Keratinocyte (primary cell): Measurements from ENCODE around the gene TTC1. TPM values are rescaled to one million over a fixed set of nuclear protein-coding genes. Genes with fewer than 3 reads are reported as not detected.

Experiments used
- DNase-seq: peaks from one replicate; pipeline ENCODE4 v3.0.0-alpha.2; 2011; ENCODE audit warnings: low read depth, missing footprints, low spot score
- FAIRE-seq: peaks from 2 replicates; lab custom pipeline; 2011; peaks lifted over from hg19 to GRCh38; lab: Jason Lieb, UNC
- H2AFZ ChIP-seq: 2 replicates; pipeline ENCODE4 v1.6.0; 2012; ENCODE audit warnings: low read length, control low read depth, inconsistent platforms; ENCODE audit not compliant: control insufficient read depth
- H3K27ac ChIP-seq: 2 replicates; pipeline ENCODE4 v1.5.1; 2011; ENCODE audit warnings: low read length; ENCODE audit not compliant: control insufficient read depth, insufficient read depth
- H3K27me3 ChIP-seq: 3 replicates; pipeline ENCODE4 v1.6.0; 2011; ENCODE audit warnings: low read length; ENCODE audit not compliant: control insufficient read depth, insufficient read depth; ENCODE audit errors: extremely low read depth
- H3K36me3 ChIP-seq, 2 experiments: 2 replicates in 1 of 2; 3 replicates in 1 of 2; pipeline ENCODE4 v1.5.1; 2011; ENCODE audit warnings: low read length in 2 of 2, mild to moderate bottlenecking in 1 of 2; ENCODE audit not compliant: control insufficient read depth in 2 of 2, insufficient read depth in 2 of 2; ENCODE audit errors: extremely low read depth in 1 of 2
- H3K4me1 ChIP-seq: 3 replicates; pipeline ENCODE4 v1.5.1; 2011; ENCODE audit warnings: low read length; ENCODE audit not compliant: control insufficient read depth, insufficient read depth; ENCODE audit errors: extremely low read depth
- H3K4me2 ChIP-seq: 3 replicates; pipeline ENCODE4 v1.6.0; 2011; ENCODE audit warnings: low read depth, low read length; ENCODE audit not compliant: control insufficient read depth, insufficient read depth; ENCODE audit errors: extremely low read depth
- H3K4me3 ChIP-seq, 3 experiments: fragments of 200-600 bp in 1 of 3; sonication (generic) in 1 of 3; 2 replicates in 2 of 3; 3 replicates in 1 of 3; pipeline ENCODE4 v1.5.1; 2011 to 2016; ENCODE audit warnings: low read length in 3 of 3, mild to moderate bottlenecking in 3 of 3, control low read depth in 2 of 3, inconsistent platforms in 1 of 3, low read depth in 1 of 3, mixed read lengths in 1 of 3, mixed run types in 1 of 3, moderate library complexity in 1 of 3; ENCODE audit not compliant: control insufficient read depth in 2 of 3, insufficient read depth in 2 of 3; ENCODE audit errors: extremely low read depth in 1 of 3
- H3K79me2 ChIP-seq: 2 replicates; pipeline ENCODE4 v1.6.0; 2012; ENCODE audit warnings: low read length; ENCODE audit not compliant: control insufficient read depth, insufficient read depth
- H3K9ac ChIP-seq: 3 replicates; pipeline ENCODE4 v1.6.0; 2011; ENCODE audit warnings: low read length; ENCODE audit not compliant: control insufficient read depth, insufficient read depth; ENCODE audit errors: extremely low read depth
- H3K9me1 ChIP-seq: 3 replicates; pipeline ENCODE4 v1.6.0; 2011; ENCODE audit warnings: low read length; ENCODE audit not compliant: control insufficient read depth, insufficient read depth; ENCODE audit errors: extremely low read depth
- H3K9me3 ChIP-seq: 2 replicates; pipeline ENCODE4 v1.5.1; 2012; ENCODE audit warnings: low read depth, low read length; ENCODE audit not compliant: control insufficient read depth
- H4K20me1 ChIP-seq: 3 replicates; pipeline ENCODE4 v1.6.0; 2011; ENCODE audit warnings: low read length; ENCODE audit not compliant: control insufficient read depth, insufficient read depth; ENCODE audit errors: extremely low read depth
- EZH2 ChIP-seq: IDR thresholded peaks from one replicate; pipeline ENCODE4 v1.6.1; 2012; ENCODE audit warnings: inconsistent platforms, mild to moderate bottlenecking, low read length, moderate library complexity
- dilution Hi-C: fragments of 300-500 bp; cut with MboI; formaldehyde crosslinking; loops from one replicate; pipeline ENCODE4 v1.7.0; 2020; ENCODE audit warnings: low sequenced_read_pairs; ENCODE audit not compliant: extremely low pct_ligation_motif_present
- polyA plus RNA-seq, 5 experiments: library from polyadenylated mRNA; depleted of rRNA in 3 of 5; stranded (reverse) in 3 of 5; stranded (forward) in 1 of 5; unstranded in 1 of 5; fragments of >200 nt; gene quantifications; 1 replicate in 1 of 5; 2 replicates in 3 of 5; 3 replicates in 1 of 5; pipeline versions ENCODE4 v1.2.1 to v1.2.3, GENCODE V29; 2011 to 2012; ENCODE audit warnings: missing spikeins in 2 of 5, low read depth in 1 of 5, low replicate concordance in 1 of 5
- TF ChIP-seq, protein P1 (sequence below), 3 experiments: IDR thresholded peaks in 1 of 3; conservative IDR thresholded peaks in 1 of 3; optimal IDR thresholded peaks in 1 of 3; 2 replicates in 2 of 3; 3 replicates in 1 of 3; pipeline versions ENCODE3 to v1.5.1; 2011; ENCODE audit warnings: low read length in 3 of 3, mild to moderate bottlenecking in 3 of 3, moderate library complexity in 2 of 3, control low read depth in 1 of 3, inconsistent platforms in 1 of 3; ENCODE audit not compliant: insufficient read depth in 2 of 3; ENCODE audit errors: extremely low read depth in 1 of 3

The TTC1 gene
- polyA plus RNA-seq, 1 donor (not counting 4 experiments of a cell fraction or from before 2014, with no cell fraction given): 51.7 TPM

DNA sequence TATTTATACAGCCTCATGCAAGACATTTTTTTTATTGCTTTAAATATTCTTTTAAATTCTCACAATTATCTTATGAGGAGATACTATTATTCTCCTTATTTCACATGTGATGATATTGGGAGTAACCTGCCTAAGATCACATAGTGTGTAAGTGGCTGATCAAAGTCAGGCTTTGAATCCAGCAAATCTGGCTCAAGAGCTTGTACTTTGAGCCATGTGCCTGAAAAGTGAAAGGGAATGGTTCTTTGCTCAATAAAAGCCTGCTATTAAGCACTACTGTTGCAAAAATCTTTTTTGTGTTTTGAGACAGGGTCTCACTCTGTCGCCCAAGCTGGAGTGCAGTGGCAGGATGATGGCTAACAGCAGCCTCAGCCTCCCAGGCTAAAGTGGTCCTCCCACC is 75.2 kb downstream of the TTC1 start:
- DNase-seq (no peak), FAIRE-seq (no peak)
- Histone ChIP-seq H3K4me3 (no peak overlapping the region), H3K79me2 (no peaks in the 10 kb centered on the region), H2AFZ (no peak overlapping the region), H4K20me1 (no peaks in the 10 kb centered on the region), H3K27ac (no peak overlapping the region), H3K4me2 (no peak overlapping the region), H3K9ac (no peak overlapping the region), H3K9me1 (no peaks in the 10 kb centered on the region), H3K4me1 (peaks cover 15% of the 10 kb centered on the region), H3K36me3 (no peaks in the 10 kb centered on the region), H3K27me3 (no peaks in the 10 kb centered on the region), H3K9me3 (no peaks in the 10 kb centered on the region)
- dilution Hi-C loops: no loop called here
- TF ChIP-seq, protein P1, sequence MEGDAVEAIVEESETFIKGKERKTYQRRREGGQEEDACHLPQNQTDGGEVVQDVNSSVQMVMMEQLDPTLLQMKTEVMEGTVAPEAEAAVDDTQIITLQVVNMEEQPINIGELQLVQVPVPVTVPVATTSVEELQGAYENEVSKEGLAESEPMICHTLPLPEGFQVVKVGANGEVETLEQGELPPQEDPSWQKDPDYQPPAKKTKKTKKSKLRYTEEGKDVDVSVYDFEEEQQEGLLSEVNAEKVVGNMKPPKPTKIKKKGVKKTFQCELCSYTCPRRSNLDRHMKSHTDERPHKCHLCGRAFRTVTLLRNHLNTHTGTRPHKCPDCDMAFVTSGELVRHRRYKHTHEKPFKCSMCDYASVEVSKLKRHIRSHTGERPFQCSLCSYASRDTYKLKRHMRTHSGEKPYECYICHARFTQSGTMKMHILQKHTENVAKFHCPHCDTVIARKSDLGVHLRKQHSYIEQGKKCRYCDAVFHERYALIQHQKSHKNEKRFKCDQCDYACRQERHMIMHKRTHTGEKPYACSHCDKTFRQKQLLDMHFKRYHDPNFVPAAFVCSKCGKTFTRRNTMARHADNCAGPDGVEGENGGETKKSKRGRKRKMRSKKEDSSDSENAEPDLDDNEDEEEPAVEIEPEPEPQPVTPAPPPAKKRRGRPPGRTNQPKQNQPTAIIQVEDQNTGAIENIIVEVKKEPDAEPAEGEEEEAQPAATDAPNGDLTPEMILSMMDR (optimal IDR thresholded peaks at IDR 0.05 in 1 of 3, IDR thresholded peaks at IDR 0.05 in 1 of 3, conservative IDR thresholded peaks at IDR 0.05 in 1 of 3; ENCODE audit: extremely low read depth in 1 of 3, insufficient read depth in 2 of 3, low read length in 3 of 3): no peak
- no peak for TF ChIP-seq EZH2

DNA sequence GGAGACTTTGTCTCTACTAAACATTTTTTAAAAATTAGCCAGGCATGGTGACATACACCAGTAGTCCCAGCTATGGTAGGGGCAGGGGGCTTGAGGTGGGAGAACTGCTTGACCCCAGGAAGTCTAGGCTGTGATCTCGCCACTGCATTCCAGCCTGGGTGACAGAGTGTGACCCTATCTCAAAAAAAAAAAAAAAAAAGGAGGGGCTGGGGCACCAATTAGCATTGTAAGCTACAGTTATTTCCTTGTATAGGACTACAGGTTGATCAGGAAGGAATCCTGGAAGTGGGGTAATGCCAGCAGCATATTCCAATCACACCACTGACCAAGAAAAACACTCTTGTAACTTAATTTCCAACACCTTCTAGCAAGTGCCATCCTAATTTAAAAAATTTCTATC is 78.3 kb downstream of the TTC1 start:
- Histone ChIP-seq H4K20me1 (no peaks in the 10 kb centered on the region), H3K4me1 (peaks cover 15% of the 10 kb centered on the region), H2AFZ (no peak overlapping the region), H3K9ac (no peak overlapping the region), H3K4me3 (no peak overlapping the region), H3K9me1 (no peaks in the 10 kb centered on the region), H3K27ac (no peak overlapping the region), H3K9me3 (no peaks in the 10 kb centered on the region), H3K4me2 (no peak overlapping the region), H3K27me3 (no peaks in the 10 kb centered on the region), H3K36me3 (peaks cover 0 to under 1% of the 10 kb centered on the region in 2 experiments), H3K79me2 (no peaks in the 10 kb centered on the region)
- dilution Hi-C loops: no loop called here
- FAIRE-seq: no peak
- TF ChIP-seq EZH2: no peak
- TF ChIP-seq, protein P1 (optimal IDR thresholded peaks at IDR 0.05 in 1 of 3, IDR thresholded peaks at IDR 0.05 in 1 of 3, conservative IDR thresholded peaks at IDR 0.05 in 1 of 3; ENCODE audit: extremely low read depth in 1 of 3, insufficient read depth in 2 of 3, low read length in 3 of 3): no peak
- no peak for DNase-seq
